GM19372 (cell line): Measurements from ENCODE around the gene TMEM222.
"Not testable (repeated sequence)": the region's sequence is repeated elsewhere in the genome, so short reads cannot be mapped to it uniquely, and the experiment has no call there.

Source experiments
- ATAC-seq: cut with Tn5 transposase; IDR thresholded peaks from one replicate; pipeline ENCODE4 v1.9.1; 2021; ENCODE audit warnings: mild to moderate bottlenecking, low read depth, moderate library complexity; ENCODE audit not compliant: unreplicated experiment

TMEM222 gene

GRCh38 chr1:27372808-27373690 is 51.1 kb downstream of the TMEM222 start:
- ATAC-seq: no peak

GRCh38 chr1:27374362-27375086 is 52.6 kb downstream of the TMEM222 start, which contains the start of gene FCN3:
TSS of gene FCN3 (minus strand) at chr1:27374824. CDS start at chr1:27374818, 6 bp downstream.
- ATAC-seq: no peak

- ATAC-seq: no peak
These were observed 56.0 kb downstream of the TMEM222 start for GRCh38 chr1:27377760-27378495.

GRCh38 chr1:27379564-27380122 is 57.7 kb downstream of the TMEM222 start:
- no peak for ATAC-seq

- ATAC-seq: no peak
These were observed 58.3 kb downstream of the TMEM222 start for GRCh38 chr1:27380224-27380623.

GRCh38 chr1:27380766-27381733 is 59.1 kb downstream of the TMEM222 start:
- no peak for ATAC-seq

GRCh38 chr1:27381969-27382762 is 60.2 kb downstream of the TMEM222 start:
- ATAC-seq: no peak

GRCh38 chr1:27383039-27383605 is 61.2 kb downstream of the TMEM222 start, which contains the start of gene CD164L2:
TSS of gene CD164L2 (minus strand) at chr1:27383333. CDS start at chr1:27383239, 94 bp downstream.
- no peak for ATAC-seq

GRCh38 chr1:27383661-27384060 is 61.7 kb downstream of the TMEM222 start:
- no peak for ATAC-seq

GRCh38 chr1:27384797-27385196 is 62.8 kb downstream of the TMEM222 start:
- ATAC-seq: not testable (repeated sequence)
